Measurements from ENCODE around the gene ADGRB3. TPM values are rescaled to one million over a fixed set of nuclear protein-coding genes. Genes with fewer than 3 reads are reported as not detected.
"Not testable (repeated sequence)": the region's sequence is repeated elsewhere in the genome, so short reads cannot be mapped to it uniquely, and the experiment has no call there.

The ADGRB3 gene
- total and polyA plus RNA-seq, 7 donors: 0.60 to 11.5 (median 9.7) TPM; not detected in 1

GRCh38 chr6:68740828-68741500 lies 105.9 kb downstream of the ADGRB3 start:
- 61 to 63% methylated on average over 2 of the region's 2 CpGs for WGBS, 2 donors

GRCh38 chr6:68741501-68742386 lies 106.7 kb downstream of the ADGRB3 start:
- Histone ChIP-seq H3K36me3 (no peaks in the 10 kb centered on the region), H3K27ac (no peak overlapping the region), H3K9me3 (no peaks in the 10 kb centered on the region), H3K4me3 (no peak overlapping the region), H3K27me3 (no peaks in the 10 kb centered on the region), H3K4me1 (no peaks in the 10 kb centered on the region)
- WGBS, 2 donors: 75 to 78% methylated on average over 5 of the region's 5 CpGs
- no peak for DNase-seq
- no peak for TF ChIP-seq EP300 (IDR thresholded peaks at IDR 0.05)
- no peak for TF ChIP-seq POLR2AphosphoS5 (IDR thresholded peaks at IDR 0.05)
- TF ChIP-seq CTCF (IDR thresholded peaks at IDR 0.05): no peak
- no peak for TF ChIP-seq POLR2A (IDR thresholded peaks at IDR 0.05)
- intact Hi-C loops (cut with DNase I): no loop called here

More at GRCh38 chr6:68740828-68741500, 105.9 kb downstream of the ADGRB3 start:
- Histone ChIP-seq H3K27ac (no peak overlapping the region), H3K36me3 (no peaks in the 10 kb centered on the region), H3K4me1 (no peaks in the 10 kb centered on the region), H3K27me3 (no peaks in the 10 kb centered on the region), H3K4me3 (no peak overlapping the region), H3K9me3 (no peaks in the 10 kb centered on the region)
- TF ChIP-seq POLR2AphosphoS5 (IDR thresholded peaks at IDR 0.05) (no peak), CTCF (IDR thresholded peaks at IDR 0.05) (no peak), POLR2A (IDR thresholded peaks at IDR 0.05) (no peak), EP300 (IDR thresholded peaks at IDR 0.05) (no peak)
- DNase-seq: no peak
- intact Hi-C loops (cut with DNase I): no loop called here

GRCh38 chr6:68743099-68743498 lies 108.0 kb downstream of the ADGRB3 start:
- H3K4me1 ChIP-seq: no peaks in the 10 kb centered on the region
- TF ChIP-seq CTCF (IDR thresholded peaks at IDR 0.05): no peak
- TF ChIP-seq POLR2A (IDR thresholded peaks at IDR 0.05): no peak
- no peak for TF ChIP-seq POLR2AphosphoS5 (IDR thresholded peaks at IDR 0.05)
- TF ChIP-seq EP300 (IDR thresholded peaks at IDR 0.05): no peak
- no peak overlapping the region for H3K4me3 ChIP-seq
- no peaks in the 10 kb centered on the region for H3K36me3 ChIP-seq
- DNase-seq: no peak
- H3K27ac ChIP-seq: no peak overlapping the region
- intact Hi-C loops (cut with DNase I): no loop called here
- H3K27me3 ChIP-seq: no peaks in the 10 kb centered on the region
- WGBS, 2 donors: 75 to 77% methylated on average over 1 of the region's 1 CpG
- no peaks in the 10 kb centered on the region for H3K9me3 ChIP-seq

- DNase-seq; H3K4me3 ChIP-seq; H3K27me3 ChIP-seq; H3K9me3 ChIP-seq; H3K36me3 ChIP-seq; H3K4me1 ChIP-seq; H3K27ac ChIP-seq; intact Hi-C loops (cut with DNase I): not testable (repeated sequence)
- WGBS, 2 donors: 78% methylated on average over 1 of the region's 1 CpG
Observed at GRCh38 chr6:68744376-68744775, 109.3 kb downstream of the ADGRB3 start.

GRCh38 chr6:68746376-68746775 lies 111.3 kb downstream of the ADGRB3 start:
- H3K4me1 ChIP-seq: no peaks in the 10 kb centered on the region
- H3K27ac ChIP-seq: no peak overlapping the region
- no peaks in the 10 kb centered on the region for H3K27me3 ChIP-seq
- DNase-seq: no peak
- WGBS, 2 donors: 85 to 94% methylated on average over 1 of the region's 1 CpG
- intact Hi-C loops (cut with DNase I): no loop called here
- H3K36me3 ChIP-seq: no peaks in the 10 kb centered on the region
- H3K4me3 ChIP-seq: no peak overlapping the region
- TF ChIP-seq CTCF (IDR thresholded peaks at IDR 0.05) (no peak), EP300 (IDR thresholded peaks at IDR 0.05) (no peak), POLR2A (IDR thresholded peaks at IDR 0.05) (no peak)
- no peaks in the 10 kb centered on the region for H3K9me3 ChIP-seq

Data from sigmoid colon (tissue), 7 donors.